Spleen (tissue), 11 donors: ENCODE measurements around the gene DLG2. TPM values are rescaled to one million over a fixed set of nuclear protein-coding genes. Genes with fewer than 3 reads are reported as not detected.

Experiments used
- DNase-seq: peaks from one replicate; pipeline ENCODE4 v3.0.0-alpha.2; 2020
- H3K27ac ChIP-seq, 8 donors: fragments of 200-600 bp; sonication (generic) in 7 of 8; 1 replicate in 4 of 8; 2 replicates in 4 of 8; pipeline versions ENCODE4 v1.5.0 to v1.8.0; 2016 to 2021; ENCODE audit warnings: inconsistent platforms in 4 of 8, mild to moderate bottlenecking in 4 of 8, moderate library complexity in 1 of 8
- H3K27me3 ChIP-seq, 7 donors: fragments of 200-600 bp; sonication (generic) in 6 of 7; replicated peaks in 1 of 7; 1 replicate in 4 of 7; 2 replicates in 3 of 7; pipeline versions ENCODE4 v1.5.0 to v1.8.0; 2016 to 2021; ENCODE audit warnings: inconsistent platforms in 3 of 7, mild to moderate bottlenecking in 1 of 7
- H3K36me3 ChIP-seq, 6 donors: fragments of 200-600 bp; sonication (generic) in 5 of 6; 1 replicate in 4 of 6; 2 replicates in 2 of 6; pipeline versions ENCODE4 v1.5.0 to v1.8.0; 2016 to 2021; ENCODE audit warnings: inconsistent platforms in 2 of 6
- H3K4me1 ChIP-seq, 6 donors: fragments of 200-600 bp; sonication (generic) in 5 of 6; 1 replicate in 3 of 6; 2 replicates in 3 of 6; pipeline versions ENCODE4 v1.5.0 to v1.8.0; 2016 to 2021; ENCODE audit warnings: inconsistent platforms in 3 of 6
- H3K4me3 ChIP-seq, 8 donors: fragments of 200-600 bp; sonication (generic) in 7 of 8; 1 replicate in 4 of 8; 2 replicates in 4 of 8; pipeline versions ENCODE4 v1.5.0 to v1.8.0; 2016 to 2021; ENCODE audit warnings: inconsistent platforms in 4 of 8, mild to moderate bottlenecking in 4 of 8, moderate library complexity in 2 of 8
- H3K9me3 ChIP-seq, 8 donors: fragments of 200-600 bp; sonication (generic) in 7 of 8; 1 replicate in 4 of 8; 2 replicates in 4 of 8; pipeline versions ENCODE4 v1.5.0 to v1.8.0; 2016 to 2021; ENCODE audit warnings: inconsistent platforms in 4 of 8
- CTCF ChIP-seq, 11 experiments: fragments of 200-600 bp in 7 of 11; fragments of 450-650 bp in 4 of 11; sonication (generic) in 4 of 11; IDR thresholded peaks in 8 of 11; conservative IDR thresholded peaks in 3 of 11; 1 replicate in 7 of 11; 2 replicates in 4 of 11; pipeline versions ENCODE4 v1.4.0 to v1.8.0; 2016 to 2021; ENCODE audit warnings: antibody characterized with exemption in 11 of 11, inconsistent platforms in 4 of 11, mild to moderate bottlenecking in 1 of 11
- POLR2A ChIP-seq, 3 donors: fragments of 450-650 bp; IDR thresholded peaks; one replicate each; pipeline ENCODE4 v1.5.1; 2017; ENCODE audit warnings: antibody characterized with exemption in 3 of 3, mild to moderate bottlenecking in 1 of 3
- POLR2AphosphoS5 ChIP-seq, 3 donors: sonication (generic); formaldehyde crosslinking; IDR thresholded peaks; one replicate each; pipeline ENCODE4 v1.5.1; 2017; ENCODE audit warnings: antibody characterized with exemption in 3 of 3
- WGBS, 5 donors: extraction: QIAGEN DNeasy Blood & Tissue Kit in 3 of 5; methylation state at CpG; one replicate each; pipeline versions ENCODE4 v1.1.5 to v1.1.7; 2013 to 2018; 5-methylcytosine and 5-hydroxymethylcytosine counted together
- intact Hi-C: fragments of 100-400 bp; cut with DNase I; formaldehyde crosslinking; loops from one replicate; pipeline ENCODE4 v1.15.0; 2023; ENCODE audit warnings: low total_unique reads
- polyA plus RNA-seq, 3 donors: library from polyadenylated mRNA; stranded (reverse); fragments of 200-250 nt; gene quantifications; one replicate each; pipeline ENCODE4 v1.2.1, GENCODE V29; 2013
- total RNA-seq, 7 donors: library from RNA; depleted of rRNA in 3 of 7; stranded (reverse); fragments of >200 nt in 3 of 7; fragmentation: NEBNext Ultra II Directional in 4 of 7; extraction: Animal tissue kit (Norgen Biotek cat#: 25700) in 4 of 7; gene quantifications; one replicate each; pipeline versions ENCODE4 v1.1.0 to v1.2.1, GENCODE V29; 2016 to 2021
- donor health status: healthy with polysubstance abuse.
- donor health status: DM: no; HTN: no; CAD: no; lungs with moderate emphysema.
- donor health status: DM: no; HTN: no; CAD: no.
- donor health status: Bipolar disorder and iron deficiency.
- donor health status: healthy.
- donor health status: DM: no; HTN: no; CAD: no.
- donor health status: DM: yes; HTN: yes; CAD: no.

DLG2 gene
- total and polyA plus RNA-seq, 10 donors = 0.43 to 12.7 (median 7.9) TPM

- intact Hi-C loops = no loop called here
- Histone ChIP-seq H3K9me3 (no peaks in the 10 kb centered on the region), H3K4me3 (no peak overlapping the region), H3K27me3 (no peaks in the 10 kb centered on the region), H3K4me1 (no peaks in the 10 kb centered on the region), H3K27ac (no peak overlapping the region), H3K36me3 (no peaks in the 10 kb centered on the region)
- no peak for TF ChIP-seq POLR2A (IDR thresholded peaks at IDR 0.05)
- no peak for TF ChIP-seq CTCF (IDR thresholded peaks at IDR 0.05 in 8 of 11, conservative IDR thresholded peaks at IDR 0.05 in 3 of 11)
- TF ChIP-seq POLR2AphosphoS5 (IDR thresholded peaks at IDR 0.05) = no peak
- DNase-seq = no peak
- 83 to 98% (median 94%) methylated on average over 1 of the region's 1 CpG for WGBS, 5 donors
Observed at GRCh38 chr11:83493917-83494316, 2133.2 kb downstream of the DLG2 start.

- intact Hi-C loops = no loop called here
- no peaks in the 10 kb centered on the region for H3K36me3 ChIP-seq
Observed at GRCh38 chr11:83493034-83493433, 2134.1 kb downstream of the DLG2 start.

GRCh38 chr11:83483808-83484207, 2143.3 kb downstream of the DLG2 start:
- WGBS, 5 donors = 79 to 86% (median 82%) methylated on average over 6 of the region's 6 CpGs
- H3K4me3 ChIP-seq = no peak overlapping the region
- no peaks in the 10 kb centered on the region for H3K27me3 ChIP-seq
- TF ChIP-seq CTCF (IDR thresholded peaks at IDR 0.05 in 8 of 11, conservative IDR thresholded peaks at IDR 0.05 in 3 of 11) (no peak), POLR2AphosphoS5 (IDR thresholded peaks at IDR 0.05) (no peak), POLR2A (IDR thresholded peaks at IDR 0.05) (no peak)
- H3K36me3 ChIP-seq = no peaks in the 10 kb centered on the region
- no peaks in the 10 kb centered on the region for H3K9me3 ChIP-seq
- no peak for DNase-seq
- H3K4me1 ChIP-seq = no peaks in the 10 kb centered on the region
- intact Hi-C loops = no loop called here
- H3K27ac ChIP-seq = no peak overlapping the region

More at GRCh38 chr11:83493034-83493433, 2134.1 kb downstream of the DLG2 start:
- H3K27me3 ChIP-seq = no peaks in the 10 kb centered on the region
- no peak overlapping the region for H3K27ac ChIP-seq
- no peaks in the 10 kb centered on the region for H3K4me1 ChIP-seq
- H3K4me3 ChIP-seq = no peak overlapping the region
- TF ChIP-seq CTCF (IDR thresholded peaks at IDR 0.05 in 8 of 11, conservative IDR thresholded peaks at IDR 0.05 in 3 of 11) = no peak
- no peak for TF ChIP-seq POLR2AphosphoS5 (IDR thresholded peaks at IDR 0.05)
- no peak for TF ChIP-seq POLR2A (IDR thresholded peaks at IDR 0.05)
- no peak for DNase-seq
- WGBS, 5 donors = 66 to 88% (median 77%) methylated on average over 1 of the region's 1 CpG
- no peaks in the 10 kb centered on the region for H3K9me3 ChIP-seq

GRCh38 chr11:83480811-83481210, 2146.3 kb downstream of the DLG2 start:
- no peak for TF ChIP-seq POLR2AphosphoS5 (IDR thresholded peaks at IDR 0.05)
- no peak for TF ChIP-seq POLR2A (IDR thresholded peaks at IDR 0.05)
- TF ChIP-seq CTCF (IDR thresholded peaks at IDR 0.05 in 8 of 11, conservative IDR thresholded peaks at IDR 0.05 in 3 of 11) = no peak
- H3K4me3 ChIP-seq = no peak overlapping the region
- no peak overlapping the region for H3K27ac ChIP-seq
- H3K27me3 ChIP-seq = no peaks in the 10 kb centered on the region
- WGBS, 5 donors = 68 to 81% (median 79%) methylated on average over 3 of the region's 3 CpGs
- intact Hi-C loops = no loop called here
- H3K9me3 ChIP-seq = no peaks in the 10 kb centered on the region
- no peak for DNase-seq
- H3K4me1 ChIP-seq = no peaks in the 10 kb centered on the region
- H3K36me3 ChIP-seq = no peaks in the 10 kb centered on the region
